Activated naive CD4-positive, alpha-beta T cell treated with Interleukin-2 at 50 U/mL for 16 hours (primary cell): Measurements from ENCODE around the gene CA4.
"Not testable (repeated sequence)": the region's sequence is repeated elsewhere in the genome, so short reads cannot be mapped to it uniquely, and the experiment has no call there.

ENCODE experiments used
- DNase-seq: peaks from one replicate; pipeline ENCODE4 v3.0.0-alpha.2; 2020

CA4 gene

DNA sequence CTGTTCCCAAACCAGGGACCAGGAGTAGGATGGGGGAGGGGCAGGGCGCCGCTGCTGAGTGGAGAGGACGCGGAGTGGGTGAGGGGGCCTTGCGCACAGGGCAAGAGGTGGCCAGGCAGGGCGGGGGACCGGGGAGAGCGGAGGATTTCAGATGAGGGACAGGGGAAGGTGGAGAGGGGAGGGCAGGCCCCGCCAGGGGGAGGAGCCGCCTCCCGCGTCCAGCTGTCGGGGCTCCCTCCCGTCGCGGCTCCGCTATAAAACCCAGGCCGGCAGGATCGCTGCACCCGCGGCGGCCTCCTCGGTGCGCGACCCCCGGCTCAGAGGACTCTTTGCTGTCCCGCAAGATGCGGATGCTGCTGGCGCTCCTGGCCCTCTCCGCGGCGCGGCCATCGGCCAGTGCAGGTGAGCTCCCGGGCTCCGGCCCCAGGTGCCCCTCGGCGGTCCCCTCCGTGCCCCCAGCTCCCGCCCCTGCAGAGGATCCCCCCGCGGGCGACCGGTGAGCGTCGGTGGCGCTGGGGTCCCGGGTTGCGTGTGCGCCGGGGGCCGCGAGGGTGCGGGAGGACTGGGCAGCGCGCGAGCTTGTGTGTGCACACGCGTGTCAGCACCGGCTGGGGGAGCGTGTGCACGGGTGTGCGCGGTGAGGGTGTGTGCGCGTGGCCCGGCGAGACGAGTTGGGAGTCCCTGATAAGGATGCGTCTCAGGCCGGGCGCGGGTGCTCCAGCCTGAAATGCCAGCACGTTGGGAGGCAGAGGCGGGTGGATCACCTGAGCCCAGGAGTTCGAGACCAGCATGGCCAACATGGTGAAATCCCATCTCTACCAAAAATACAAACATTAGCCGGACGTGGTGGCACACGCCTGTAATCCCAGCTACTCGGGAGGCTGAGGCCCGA lies at the start of gene CA4:
Gene CA4, plus strand, starts transcription at position 283 of the 892 bp plus-strand sequence. Its CDS starts 62 bp downstream, at position 345.
- DNase-seq, result no peak

DNA sequence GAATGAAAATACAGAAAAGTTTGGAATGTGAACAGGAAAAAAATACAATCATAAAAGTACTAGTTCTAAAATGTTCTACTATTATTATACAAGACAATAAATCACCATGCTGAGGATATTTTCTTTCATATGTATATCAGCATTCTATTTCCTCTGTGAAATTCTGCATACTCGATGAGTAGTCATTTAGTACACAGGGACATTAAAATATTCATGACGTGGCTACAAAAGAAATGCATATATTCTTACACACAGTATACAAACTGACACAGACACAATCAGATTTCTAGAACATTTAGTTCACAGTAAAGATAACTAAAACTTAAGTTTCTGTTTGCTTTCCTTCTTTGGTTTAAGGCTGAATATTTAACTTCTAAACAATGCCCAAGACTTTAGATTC lies 49.2 kb upstream of the CA4 start:
- DNase-seq, result not testable (repeated sequence)

DNA sequence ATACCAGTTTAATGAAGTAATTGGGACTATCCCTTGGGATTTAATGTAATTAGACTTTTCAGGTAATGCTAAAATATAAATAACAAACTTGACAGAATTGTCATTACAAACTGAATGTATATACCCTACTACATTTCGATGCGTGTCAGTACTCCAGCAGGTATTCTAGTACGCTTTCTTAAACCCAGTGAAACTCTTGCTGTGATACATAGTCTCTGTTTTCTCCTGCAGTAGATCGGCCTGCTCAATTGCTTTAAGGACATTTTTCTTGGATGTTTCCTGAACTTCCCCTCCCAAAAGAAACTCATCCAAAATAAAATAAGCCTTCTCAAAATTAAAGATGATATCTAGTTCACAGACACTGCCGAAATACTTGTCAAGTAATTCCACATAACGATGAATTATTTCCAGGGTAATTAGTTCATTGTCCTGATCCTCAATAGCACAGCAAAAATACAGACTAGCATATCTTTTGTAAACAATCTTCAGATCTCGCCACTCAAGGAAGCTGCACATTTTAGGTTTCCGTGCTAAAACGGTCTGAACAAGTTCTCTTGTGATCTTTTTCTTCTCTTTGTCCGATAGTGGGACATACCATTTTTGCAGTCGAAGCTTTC lies 47.6 kb upstream of the CA4 start:
- DNase-seq, result not testable (repeated sequence)

DNA sequence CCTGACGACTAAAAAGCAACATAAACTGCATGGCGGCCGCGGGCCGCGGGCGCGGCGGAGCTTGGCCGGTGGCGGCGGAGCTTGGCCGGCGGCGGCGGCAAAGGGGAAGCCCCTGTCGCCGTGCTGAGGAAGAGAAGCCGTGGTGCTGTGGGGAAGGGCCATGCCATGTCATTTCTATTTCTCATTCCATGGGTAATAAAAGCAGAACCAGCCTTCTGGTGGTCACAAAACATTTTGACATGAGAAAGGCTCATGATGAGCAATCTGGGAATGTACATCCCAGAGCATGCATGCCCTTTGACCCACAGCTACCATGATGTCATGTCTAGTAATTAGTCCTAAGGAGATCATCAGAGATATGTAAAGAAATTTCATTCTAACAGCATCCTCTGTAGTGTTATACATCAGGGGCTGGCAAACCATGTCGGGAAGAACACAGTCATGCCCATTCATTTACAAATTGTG lies 47.1 kb upstream of the CA4 start:
- peak; percentile 22 for DNase-seq

DNA sequence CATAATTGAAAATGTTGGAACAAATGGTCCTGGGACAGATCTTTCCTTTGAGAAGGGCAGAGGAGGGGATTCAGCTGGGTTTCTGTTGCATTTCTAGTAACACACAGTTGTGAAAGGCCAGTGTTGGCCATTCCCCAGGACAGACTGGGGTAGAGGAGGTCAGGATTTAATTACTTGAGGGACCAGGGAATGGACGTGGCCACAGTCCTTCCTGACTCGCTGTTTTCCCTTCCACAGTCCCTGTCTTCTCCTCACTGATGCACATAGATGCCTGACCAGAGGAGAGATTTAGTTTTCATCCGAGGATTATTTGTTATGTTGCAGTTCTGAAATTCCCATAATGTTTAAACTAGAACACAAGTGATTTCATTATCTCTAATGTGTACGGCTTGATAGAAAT lies 45.8 kb upstream of the CA4 start:
- no peak for DNase-seq

DNA sequence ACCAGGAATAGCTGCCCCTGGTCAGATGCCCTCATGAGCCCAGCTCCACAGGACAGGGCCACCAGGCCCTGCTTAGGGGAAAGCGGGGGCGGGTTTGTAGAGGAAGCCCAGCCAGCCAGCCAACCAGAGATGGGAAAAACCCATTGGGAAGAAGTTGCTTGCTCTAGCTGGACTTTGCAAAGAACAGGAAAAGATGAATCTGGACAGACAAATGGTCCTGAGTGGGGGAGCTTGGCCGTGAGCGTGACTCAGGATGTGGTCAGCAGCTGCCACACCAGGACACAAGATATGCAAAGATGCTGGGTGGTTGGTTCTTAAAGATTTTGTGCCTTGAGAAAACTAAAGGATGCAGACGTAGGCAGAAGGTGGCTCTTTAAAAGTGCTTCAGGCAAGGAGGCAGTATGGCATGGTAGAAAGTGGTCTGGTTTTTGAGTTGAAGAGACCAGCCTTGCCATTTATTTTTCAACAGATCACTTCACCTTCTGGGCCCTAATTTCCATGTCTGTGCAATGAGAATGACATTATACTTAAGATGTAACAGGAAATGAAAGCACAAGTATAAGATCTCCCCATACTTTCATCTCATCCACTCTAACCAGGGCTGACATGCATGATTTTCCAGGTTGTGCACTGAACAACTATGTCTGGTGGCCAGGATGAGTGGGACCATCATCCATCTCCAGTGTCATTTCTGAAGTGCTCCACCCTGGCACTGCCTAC lies 43.3 kb upstream of the CA4 start:
- no peak for DNase-seq

DNA sequence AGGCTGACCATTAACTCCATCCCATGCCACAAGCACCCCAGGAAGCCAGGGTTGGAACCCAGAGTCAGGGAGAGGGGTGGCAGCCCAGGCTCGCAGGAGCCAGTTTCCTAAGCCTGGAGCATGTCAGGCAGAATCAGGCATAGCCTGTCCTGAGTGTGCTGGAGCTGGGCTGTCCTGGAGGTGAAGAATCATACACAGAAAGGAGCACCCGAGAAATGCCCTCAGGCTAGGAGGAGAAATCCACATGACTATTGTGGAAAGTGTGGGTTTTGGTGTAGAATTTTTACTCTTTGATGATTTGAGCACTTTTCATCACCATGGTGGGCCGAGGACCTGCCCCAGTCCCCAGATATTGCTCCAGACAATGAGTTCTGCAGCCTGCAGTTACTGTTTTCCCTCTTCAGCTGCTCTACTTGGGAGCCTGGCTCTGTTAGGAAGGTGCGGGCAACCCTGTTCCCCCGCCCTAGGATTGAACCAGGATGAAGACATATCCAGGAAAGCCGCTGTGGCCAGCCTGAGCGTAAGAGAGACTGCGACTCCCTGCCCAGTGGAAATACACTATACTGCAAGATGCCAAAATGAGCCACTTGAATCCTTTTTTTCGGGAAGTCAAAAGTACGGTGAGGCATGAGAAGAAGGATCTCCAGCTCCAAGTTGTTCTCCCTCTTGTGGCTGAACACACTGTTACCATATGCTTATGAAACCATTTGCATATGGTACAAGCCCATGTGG lies 42.1 kb upstream of the CA4 start:
- DNase-seq, result no peak

DNA sequence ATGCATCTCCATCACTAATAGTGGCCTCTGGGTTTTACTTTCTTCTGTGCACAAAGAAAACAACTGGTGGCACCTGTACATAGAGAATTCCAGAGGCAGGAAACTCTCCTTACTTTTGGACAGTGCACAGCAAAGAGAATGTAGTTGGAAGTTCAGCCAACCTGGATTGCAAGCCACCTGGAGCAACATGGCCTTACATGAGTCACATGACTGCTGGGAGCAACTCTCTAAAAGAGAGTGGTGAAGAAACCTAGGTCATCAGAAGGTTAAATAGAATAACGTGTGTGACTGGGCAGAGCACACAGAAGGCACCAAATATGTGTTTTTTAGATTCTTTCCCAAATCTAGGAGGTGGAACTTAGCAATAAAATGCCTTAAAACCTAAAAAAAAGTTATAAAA lies 41.5 kb upstream of the CA4 start:
- not testable (repeated sequence) for DNase-seq

DNA sequence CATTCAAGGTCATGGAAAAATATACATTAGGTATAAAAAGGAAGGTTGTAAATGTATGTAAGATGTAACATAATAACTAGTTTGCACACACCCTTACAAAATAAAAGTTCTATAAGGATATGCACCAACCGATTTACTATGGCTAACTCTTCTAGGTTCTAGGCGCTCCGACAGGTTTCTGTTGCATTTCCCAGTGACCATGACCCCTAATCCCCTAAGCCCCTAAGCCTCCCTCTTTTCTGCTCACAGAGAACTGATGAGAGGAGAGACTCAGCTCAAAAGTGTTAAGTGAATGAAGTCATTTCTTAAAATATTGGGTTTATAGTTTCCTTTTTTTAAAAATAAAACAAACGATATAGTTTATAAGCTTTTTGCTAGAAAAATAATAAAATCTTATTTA lies 41.1 kb upstream of the CA4 start:
- DNase-seq, result no peak

DNA sequence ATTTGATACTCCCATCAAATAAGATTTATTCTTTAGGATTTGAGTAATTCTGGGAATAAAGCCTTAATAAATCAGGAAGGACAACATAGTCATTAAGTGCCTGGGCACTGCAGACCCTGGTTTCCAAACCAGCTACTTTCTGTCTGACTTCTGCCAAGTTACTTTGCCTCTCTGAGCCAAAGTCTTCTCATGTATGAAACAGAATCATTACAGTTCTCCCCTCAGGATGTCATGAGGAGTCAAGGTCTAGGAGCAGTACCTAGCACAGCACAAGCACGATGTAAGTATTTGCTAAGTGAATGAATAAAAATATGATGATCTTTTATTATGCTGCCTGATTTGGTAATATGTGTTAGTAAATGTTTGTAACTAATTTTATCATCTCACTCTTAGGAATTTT lies 40.6 kb upstream of the CA4 start:
- no peak for DNase-seq

DNA sequence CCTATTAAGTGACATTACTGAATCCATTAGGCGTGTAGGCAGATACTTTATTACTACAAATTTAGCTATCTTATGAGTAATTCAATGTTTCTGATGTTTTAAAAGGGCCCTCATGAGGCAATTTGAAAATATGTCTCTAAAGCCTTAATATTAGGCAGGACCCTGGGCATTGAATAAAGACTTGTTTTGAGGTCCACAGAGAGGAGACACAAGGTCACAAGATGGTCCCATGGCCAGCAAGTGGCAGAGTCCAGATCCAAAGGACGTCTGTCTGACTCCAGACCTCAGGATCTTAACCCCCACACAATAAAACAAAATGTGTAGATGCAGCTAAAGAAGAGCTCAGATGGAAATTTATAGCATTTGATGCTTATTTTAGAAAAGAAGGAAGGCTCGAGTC lies 39.2 kb upstream of the CA4 start:
- no peak for DNase-seq

DNA sequence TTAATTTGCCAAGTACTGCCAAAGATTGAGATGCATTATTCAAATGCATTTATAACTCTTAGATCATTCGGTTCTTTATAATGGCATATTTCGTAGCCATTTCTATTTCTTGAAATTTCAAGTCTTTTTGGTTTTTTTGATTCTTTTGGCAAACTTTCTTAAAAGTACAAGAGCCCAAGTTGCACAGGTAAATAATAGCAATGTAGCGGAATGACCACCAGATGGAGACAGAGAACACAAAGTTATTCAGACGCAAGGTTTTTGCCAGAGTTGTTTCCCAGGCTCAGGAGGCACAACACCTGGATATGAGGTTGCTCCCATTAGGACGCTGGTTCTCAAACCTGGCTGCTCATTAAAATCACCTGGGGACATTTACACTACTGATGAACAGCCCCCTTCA lies 38.1 kb upstream of the CA4 start:
- DNase-seq, result not testable (repeated sequence)

DNA sequence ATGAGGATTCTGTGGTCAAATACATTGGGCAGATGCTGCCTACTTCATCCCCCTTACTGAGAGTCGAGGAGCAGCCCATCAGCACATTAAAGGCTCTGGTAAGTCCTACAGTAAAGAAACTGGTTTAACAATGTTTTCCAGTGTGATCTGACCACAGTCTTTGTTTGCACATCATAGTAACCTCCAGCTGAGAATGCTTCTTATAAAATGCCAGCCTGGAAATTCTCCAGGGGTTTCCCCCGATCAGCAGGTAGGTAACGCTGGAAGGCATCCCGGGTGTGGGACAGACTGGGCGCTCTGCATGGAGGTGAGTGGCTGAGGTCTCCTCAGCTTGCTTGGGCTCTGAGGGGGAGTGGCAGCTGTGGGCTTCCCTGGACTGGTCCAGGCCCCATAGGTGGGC lies 34.4 kb upstream of the CA4 start:
- DNase-seq, result not testable (repeated sequence)

DNA sequence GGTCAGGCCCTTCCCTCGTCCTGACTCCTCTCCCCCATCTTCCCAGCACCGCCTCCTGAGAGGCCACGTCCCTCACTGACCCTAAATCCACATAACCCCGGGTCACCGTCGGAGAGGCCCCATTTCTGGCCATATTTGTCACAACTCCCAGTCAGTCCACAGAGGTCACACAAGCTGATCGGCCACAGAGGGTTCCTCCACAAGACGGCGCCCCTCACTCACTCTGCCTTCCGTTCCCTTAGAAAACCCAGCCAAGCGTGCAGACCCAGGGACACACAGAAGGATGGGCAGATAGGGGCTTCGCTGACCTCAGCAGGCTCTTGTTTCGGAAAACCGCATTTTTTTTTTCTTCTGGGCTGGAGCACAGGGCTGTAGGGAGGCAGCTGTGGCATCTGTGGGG lies 33.6 kb upstream of the CA4 start:
- DNase-seq, result not testable (repeated sequence)

DNA sequence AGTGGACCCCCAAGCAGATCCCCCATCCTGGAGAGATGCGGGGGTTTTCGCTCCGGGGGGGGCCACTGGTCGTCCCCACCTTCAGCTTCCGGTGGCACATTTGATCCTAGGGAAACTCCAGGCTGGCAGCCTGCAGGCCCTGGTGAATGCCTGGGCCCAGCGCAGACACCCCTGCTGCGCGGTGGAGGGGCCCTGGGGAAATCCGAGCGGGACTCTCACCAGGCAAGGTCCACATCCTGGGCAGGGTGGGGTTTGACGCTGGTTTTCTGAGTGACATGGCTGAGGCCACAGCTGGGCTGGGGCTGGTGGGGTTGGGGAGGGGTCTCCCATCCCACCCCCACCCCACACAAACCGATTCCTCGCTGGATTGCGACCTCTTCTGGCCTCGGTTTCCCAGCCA lies 30.6 kb upstream of the CA4 start:
- DNase-seq, result not testable (repeated sequence)

DNA sequence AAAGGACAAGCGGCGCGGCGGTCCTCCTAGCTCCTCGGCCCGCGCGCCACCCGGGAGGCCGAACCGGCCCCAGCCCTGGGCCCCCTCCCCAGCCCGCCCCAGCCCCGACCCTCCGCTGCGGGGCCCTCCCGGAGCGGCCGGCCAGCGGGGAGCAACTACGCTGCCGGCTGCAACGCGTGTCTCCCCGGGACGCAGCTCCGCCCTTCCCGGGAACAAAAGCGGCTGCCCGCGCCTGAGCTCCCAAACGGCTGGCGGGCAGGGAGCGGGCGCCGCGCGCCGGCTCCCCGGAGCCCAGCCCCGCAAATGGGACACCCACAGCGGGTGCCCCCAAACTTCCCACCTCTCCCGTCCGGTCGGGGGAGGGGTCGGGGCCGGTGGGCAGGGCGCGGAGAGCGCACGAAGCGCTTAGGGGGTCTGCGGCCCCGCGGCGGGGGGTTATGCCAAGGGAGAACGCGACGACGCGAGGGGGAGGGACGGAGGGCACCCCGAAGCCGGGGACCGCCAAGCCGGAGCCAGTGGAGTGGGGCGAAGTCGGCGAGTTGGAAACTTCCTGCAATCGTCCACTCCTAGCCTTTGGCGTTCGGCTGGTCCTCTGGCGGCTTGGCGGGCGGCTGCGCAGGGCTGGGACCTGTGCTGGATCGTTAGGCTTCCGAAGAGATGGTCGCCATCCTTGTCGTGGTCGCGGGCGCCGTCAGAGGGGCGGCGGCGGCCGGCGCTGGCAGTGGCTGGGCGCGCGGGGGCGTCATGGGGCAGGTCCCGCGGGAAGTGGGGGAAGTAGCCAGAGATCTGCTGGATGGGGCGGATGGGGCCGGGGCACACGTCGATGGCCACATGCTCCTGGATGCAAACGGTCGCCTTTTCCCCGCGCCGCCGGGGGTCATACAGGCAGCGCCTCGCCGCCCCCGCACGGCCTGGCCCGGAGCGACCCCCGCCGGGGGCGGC lies 29.7 kb upstream of the CA4 start:
- not testable (repeated sequence) for DNase-seq

DNA sequence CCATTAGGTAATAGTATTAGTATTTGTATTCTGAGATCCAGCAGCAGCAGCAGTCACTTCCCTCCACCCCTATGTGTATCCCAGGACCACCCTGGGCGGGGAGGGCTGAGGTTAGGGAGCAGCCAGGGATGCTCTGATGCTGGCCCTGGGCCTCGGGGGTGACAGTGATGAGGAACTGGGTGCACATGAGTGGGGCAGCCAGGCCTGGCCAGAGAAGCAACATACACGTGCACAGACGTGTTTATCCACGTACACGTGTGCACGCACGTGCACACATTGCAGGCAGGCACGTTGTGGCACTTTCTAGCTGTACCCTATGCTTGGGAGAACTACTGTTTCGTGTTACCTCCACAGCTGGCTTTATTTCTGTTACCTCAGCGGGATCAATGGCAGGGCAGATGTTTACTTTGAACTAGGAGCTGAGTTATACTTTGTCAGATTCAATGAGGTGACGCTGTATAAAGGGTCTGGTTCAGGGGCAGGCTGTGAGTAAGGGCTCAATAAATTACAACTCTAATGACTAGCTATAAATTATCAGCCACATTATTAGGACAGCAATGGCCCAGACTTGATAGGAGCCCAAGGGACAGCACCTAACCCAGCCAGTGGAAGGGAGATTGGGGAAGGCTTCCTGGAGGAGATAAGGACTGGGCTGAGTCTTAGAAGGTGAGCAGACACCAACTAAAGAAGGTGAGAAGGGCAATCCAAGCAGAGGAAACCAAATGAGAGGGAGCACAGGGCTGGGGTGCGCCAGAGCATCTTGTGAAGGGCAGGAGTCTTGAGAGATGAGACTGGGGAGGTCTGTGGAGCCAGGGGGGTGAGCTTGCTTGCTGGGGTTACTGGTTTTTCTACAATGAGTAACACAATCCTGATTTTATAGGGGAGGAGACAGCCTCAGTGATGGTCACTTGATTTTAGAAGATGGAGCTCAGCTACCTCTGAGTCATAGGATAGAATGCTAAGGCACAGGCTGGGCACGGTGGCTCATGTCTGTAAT lies 22.4 kb upstream of the CA4 start:
- DNase-seq, result no peak

DNA sequence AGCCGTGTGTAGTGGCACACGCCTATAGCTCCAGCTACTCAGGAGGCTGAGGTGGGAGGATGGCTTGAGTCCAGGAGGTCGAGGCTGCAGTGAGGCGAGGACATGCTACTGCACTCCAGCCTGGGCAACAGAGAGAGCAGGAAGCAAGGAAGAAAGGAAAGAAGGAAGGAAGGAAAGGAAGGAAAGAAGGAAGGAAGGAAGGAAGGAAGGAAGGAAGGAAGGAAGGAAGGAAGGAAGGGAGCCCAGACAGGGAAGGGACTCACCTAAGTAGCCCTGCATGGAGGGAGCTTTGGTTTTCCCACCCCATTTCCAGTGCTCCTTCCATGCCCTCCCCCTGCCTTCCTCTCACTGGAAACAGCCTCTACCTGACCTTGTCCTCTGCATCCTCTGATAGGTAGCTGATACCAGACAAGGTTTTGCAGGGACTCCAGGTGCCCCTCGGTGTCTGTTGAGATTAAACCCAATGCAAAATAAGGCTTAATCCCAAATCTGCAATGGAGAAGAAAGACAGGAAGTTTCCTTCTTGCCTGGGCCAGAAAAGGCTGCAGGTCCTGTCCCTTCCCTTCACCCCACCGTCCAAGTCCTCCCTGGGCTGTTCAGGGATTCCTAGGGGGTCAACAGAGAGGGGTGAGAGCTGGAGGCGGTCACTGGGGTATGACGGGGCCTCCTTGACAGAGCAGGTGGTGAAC lies 21.5 kb upstream of the CA4 start:
- DNase-seq, result no peak

DNA sequence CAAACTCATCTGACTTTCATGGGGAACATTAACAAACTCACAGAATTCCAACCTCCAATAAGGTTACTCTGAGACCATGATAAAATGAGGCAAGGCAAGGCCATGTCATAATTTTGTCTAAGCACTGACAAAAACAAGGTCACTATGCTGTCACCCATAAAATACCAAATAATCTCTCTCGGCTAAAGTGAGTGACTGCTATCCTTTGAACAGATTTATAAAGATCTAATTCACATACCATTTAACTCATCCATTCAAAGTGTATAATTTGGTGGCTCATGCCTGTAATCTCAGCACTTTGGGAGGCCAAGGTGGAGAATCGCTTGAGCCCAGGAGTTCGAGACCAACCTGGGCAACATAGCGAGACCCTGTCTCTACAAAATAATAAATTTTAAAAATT lies 20.6 kb upstream of the CA4 start:
- no peak for DNase-seq

DNA sequence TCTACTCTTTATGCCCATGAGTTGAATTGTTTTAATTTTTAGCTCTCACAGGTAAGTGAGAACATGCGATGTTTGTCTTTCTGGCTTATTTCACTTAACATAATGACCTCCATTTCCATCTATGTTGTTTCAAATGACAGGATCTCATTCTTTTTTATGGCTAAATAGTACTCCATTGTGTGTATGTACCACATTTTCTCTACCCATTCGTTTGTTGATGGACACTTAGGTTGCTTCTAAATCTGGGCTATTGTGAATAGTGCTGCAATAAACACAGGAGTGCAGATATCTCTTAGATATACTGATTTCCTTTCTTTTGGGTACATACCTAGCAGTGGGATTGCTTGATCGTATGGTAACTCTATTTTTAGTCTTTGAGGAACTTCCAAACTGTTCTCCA lies 19.3 kb upstream of the CA4 start:
- no peak for DNase-seq
